ENCODE measurements around the gene PPP2R2C.

Gene PPP2R2C

DNA sequence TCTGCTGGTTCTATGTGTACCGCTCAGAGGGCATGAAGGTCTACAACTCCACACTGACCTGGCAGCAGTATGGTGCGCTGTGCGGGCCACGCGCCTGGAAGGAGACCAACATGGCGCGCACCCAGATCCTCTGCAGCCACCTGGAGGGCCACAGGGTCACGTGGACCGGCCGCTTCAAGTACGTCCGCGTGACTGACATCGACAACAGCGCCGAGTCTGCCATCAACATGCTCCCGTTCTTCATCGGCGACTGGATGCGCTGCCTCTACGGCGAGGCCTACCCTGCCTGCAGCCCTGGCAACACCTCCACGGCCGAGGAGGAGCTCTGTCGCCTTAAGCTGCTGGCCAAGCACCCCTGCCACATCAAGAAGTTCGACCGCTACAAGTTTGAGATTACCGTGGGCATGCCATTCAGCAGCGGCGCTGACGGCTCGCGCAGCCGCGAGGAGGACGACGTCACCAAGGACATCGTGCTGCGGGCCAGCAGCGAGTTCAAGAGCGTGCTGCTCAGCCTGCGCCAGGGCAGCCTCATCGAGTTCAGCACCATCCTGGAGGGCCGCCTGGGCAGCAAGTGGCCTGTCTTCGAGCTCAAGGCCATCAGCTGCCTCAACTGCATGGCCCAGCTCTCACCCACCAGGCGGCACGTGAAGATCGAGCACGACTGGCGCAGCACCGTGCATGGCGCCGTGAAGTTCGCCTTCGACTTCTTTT, 170.5 kb downstream of the PPP2R2C start:
- Histone ChIP-seq H3K9ac (ENCODE audit: low read depth in 1 of 2, low read length in 2 of 2) (no peak overlapping the region), H3K4me1 (ENCODE audit: control insufficient read depth in 1 of 2, insufficient read depth in 2 of 2, low read length in 2 of 2) (no peaks in the 10 kb centered on the region), H3K27me3 (ENCODE audit: control insufficient read depth in 1 of 2, insufficient read depth in 2 of 2, low read length in 2 of 2) (no peaks in the 10 kb centered on the region), H3K27ac (ENCODE audit: low read depth, low read length) (no peak overlapping the region), H3K9me3 (ENCODE audit: control insufficient read depth in 1 of 2, low read length in 2 of 2) (no peaks in the 10 kb centered on the region), H3K4me3 (ENCODE audit: low read depth in 1 of 2, low read length in 2 of 2) (no peak overlapping the region), H3K36me3 (ENCODE audit: control insufficient read depth in 1 of 2, insufficient read depth in 2 of 2, low read length in 2 of 2) (peaks cover 22 to 52% of the 10 kb centered on the region in 2 donors)

DNA sequence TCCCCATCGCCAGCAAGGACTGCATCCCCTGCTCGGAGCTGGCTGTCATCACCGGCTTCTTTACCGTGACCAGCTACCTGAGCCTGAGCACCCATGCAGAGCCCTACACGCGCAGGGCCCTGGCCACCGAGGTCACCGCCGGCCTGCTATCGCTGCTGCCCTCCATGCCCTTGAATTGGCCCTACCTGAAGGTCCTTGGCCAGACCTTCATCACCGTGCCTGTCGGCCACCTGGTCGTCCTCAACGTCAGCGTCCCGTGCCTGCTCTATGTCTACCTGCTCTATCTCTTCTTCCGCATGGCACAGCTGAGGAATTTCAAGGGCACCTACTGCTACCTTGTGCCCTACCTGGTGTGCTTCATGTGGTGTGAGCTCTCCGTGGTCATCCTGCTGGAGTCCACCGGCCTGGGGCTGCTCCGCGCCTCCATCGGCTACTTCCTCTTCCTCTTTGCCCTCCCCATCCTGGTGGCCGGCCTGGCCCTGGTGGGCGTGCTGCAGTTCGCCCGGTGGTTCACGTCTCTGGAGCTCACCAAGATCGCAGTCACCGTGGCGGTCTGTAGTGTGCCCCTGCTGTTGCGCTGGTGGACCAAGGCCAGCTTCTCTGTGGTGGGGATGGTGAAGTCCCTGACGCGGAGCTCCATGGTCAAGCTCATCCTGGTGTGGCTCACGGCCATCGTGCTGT, 171.2 kb downstream of the PPP2R2C start:
- no peaks in the 10 kb centered on the region for H3K9me3 ChIP-seq (ENCODE audit: control insufficient read depth in 1 of 2, low read length in 2 of 2)
- H3K27ac ChIP-seq (ENCODE audit: low read depth, low read length) = no peak overlapping the region
- peaks cover 22 to 56% of the 10 kb centered on the region in 2 donors for H3K36me3 ChIP-seq (ENCODE audit: control insufficient read depth in 1 of 2, insufficient read depth in 2 of 2, low read length in 2 of 2)
- no peak overlapping the region for H3K4me3 ChIP-seq (ENCODE audit: low read depth in 1 of 2, low read length in 2 of 2)
- no peaks in the 10 kb centered on the region for H3K4me1 ChIP-seq (ENCODE audit: control insufficient read depth in 1 of 2, insufficient read depth in 2 of 2, low read length in 2 of 2)
- H3K9ac ChIP-seq (ENCODE audit: low read depth in 1 of 2, low read length in 2 of 2) = no peak overlapping the region
- no peaks in the 10 kb centered on the region for H3K27me3 ChIP-seq (ENCODE audit: control insufficient read depth in 1 of 2, insufficient read depth in 2 of 2, low read length in 2 of 2)

DNA sequence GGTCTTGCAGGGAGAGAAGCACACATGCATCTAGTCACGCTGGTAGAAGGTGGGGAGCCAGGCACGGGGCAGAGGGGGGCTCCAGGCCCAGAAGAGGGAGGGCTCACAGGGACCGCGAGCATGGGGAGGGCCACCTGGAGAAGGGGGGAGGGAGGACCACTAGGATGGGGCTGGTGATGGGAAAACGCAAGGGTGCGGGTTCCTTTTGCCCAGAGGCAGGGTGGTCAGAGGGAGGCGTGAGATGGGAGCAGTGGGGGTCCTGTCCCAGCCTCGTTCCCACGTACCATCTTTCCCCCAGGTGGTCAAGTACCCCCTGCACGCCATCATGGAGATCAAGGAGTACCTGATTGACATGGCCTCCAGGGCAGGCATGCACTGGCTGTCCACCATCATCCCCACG, 172.1 kb downstream of the PPP2R2C start:
- H3K9me3 ChIP-seq (ENCODE audit: control insufficient read depth in 1 of 2, low read length in 2 of 2) = no peaks in the 10 kb centered on the region
- no peaks in the 10 kb centered on the region for H3K4me1 ChIP-seq (ENCODE audit: control insufficient read depth in 1 of 2, insufficient read depth in 2 of 2, low read length in 2 of 2)
- H3K4me3 ChIP-seq (ENCODE audit: low read depth in 1 of 2, low read length in 2 of 2) = no peak overlapping the region
- no peaks in the 10 kb centered on the region for H3K27me3 ChIP-seq (ENCODE audit: control insufficient read depth in 1 of 2, insufficient read depth in 2 of 2, low read length in 2 of 2)
- no peak overlapping the region for H3K9ac ChIP-seq (ENCODE audit: low read depth in 1 of 2, low read length in 2 of 2)
- peaks cover 25 to 64% of the 10 kb centered on the region in 2 donors for H3K36me3 ChIP-seq (ENCODE audit: control insufficient read depth in 1 of 2, insufficient read depth in 2 of 2, low read length in 2 of 2)
- H3K27ac ChIP-seq (ENCODE audit: low read depth, low read length) = no peak overlapping the region

DNA sequence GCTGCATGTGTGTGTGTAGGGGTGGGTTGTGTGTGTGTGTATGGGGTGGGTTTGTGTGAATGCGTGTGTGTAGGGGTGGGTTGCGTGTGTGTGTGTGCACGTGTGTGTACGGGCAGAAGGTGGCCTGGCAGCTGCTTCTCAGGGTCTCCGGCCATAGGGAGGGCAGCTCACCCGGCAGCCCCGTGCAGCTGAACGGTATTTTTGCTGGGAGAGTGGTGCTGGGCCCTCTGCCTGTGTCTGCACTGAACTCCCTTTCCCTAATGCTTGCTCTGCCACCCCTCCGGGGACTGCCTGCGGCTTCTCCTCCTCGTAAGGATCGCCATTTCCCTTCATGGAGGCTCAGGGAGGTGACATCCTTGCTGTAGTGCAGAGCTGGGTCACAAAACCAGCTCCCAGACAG, 172.5 kb downstream of the PPP2R2C start:
- Histone ChIP-seq H3K9ac (ENCODE audit: low read depth in 1 of 2, low read length in 2 of 2) (no peak overlapping the region), H3K27ac (ENCODE audit: low read depth, low read length) (no peak overlapping the region), H3K36me3 (ENCODE audit: control insufficient read depth in 1 of 2, insufficient read depth in 2 of 2, low read length in 2 of 2) (peaks cover 25 to 69% of the 10 kb centered on the region in 2 donors), H3K4me1 (ENCODE audit: control insufficient read depth in 1 of 2, insufficient read depth in 2 of 2, low read length in 2 of 2) (no peaks in the 10 kb centered on the region), H3K9me3 (ENCODE audit: control insufficient read depth in 1 of 2, low read length in 2 of 2) (no peaks in the 10 kb centered on the region), H3K27me3 (ENCODE audit: control insufficient read depth in 1 of 2, insufficient read depth in 2 of 2, low read length in 2 of 2) (no peaks in the 10 kb centered on the region), H3K4me3 (ENCODE audit: low read depth in 1 of 2, low read length in 2 of 2) (no peak overlapping the region)

DNA sequence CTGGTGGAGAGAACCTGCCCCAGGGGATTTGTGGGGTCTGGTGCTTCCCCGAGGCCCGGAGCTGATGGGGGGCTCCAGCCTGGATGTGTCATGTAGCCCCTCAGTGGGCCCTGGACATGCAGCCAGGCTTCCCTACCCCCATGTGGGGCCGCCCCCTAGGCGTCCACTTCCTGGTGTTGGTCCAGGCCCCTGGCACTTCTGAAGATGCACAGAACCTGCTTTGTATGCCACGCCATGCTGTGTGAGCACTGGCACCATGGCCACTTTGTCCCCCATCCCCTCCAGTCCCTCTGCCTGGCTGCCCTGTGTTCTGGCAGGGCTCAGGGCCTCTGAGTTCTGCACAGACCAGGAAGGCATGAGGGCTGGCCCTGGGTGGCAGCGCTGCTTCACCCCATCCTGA, 173.6 kb downstream of the PPP2R2C start:
- H3K4me1 ChIP-seq (ENCODE audit: control insufficient read depth in 1 of 2, insufficient read depth in 2 of 2, low read length in 2 of 2) = no peaks in the 10 kb centered on the region
- H3K4me3 ChIP-seq (ENCODE audit: low read depth in 1 of 2, low read length in 2 of 2) = no peak overlapping the region
- H3K9ac ChIP-seq (ENCODE audit: low read depth in 1 of 2, low read length in 2 of 2) = no peak overlapping the region
- H3K36me3 ChIP-seq (ENCODE audit: control insufficient read depth in 1 of 2, insufficient read depth in 2 of 2, low read length in 2 of 2) = peaks cover 25 to 71% of the 10 kb centered on the region in 2 donors
- H3K27me3 ChIP-seq (ENCODE audit: control insufficient read depth in 1 of 2, insufficient read depth in 2 of 2, low read length in 2 of 2) = no peaks in the 10 kb centered on the region
- H3K27ac ChIP-seq (ENCODE audit: low read depth, low read length) = peak overlapping the region; percentile 52
- no peaks in the 10 kb centered on the region for H3K9me3 ChIP-seq (ENCODE audit: control insufficient read depth in 1 of 2, low read length in 2 of 2)

DNA sequence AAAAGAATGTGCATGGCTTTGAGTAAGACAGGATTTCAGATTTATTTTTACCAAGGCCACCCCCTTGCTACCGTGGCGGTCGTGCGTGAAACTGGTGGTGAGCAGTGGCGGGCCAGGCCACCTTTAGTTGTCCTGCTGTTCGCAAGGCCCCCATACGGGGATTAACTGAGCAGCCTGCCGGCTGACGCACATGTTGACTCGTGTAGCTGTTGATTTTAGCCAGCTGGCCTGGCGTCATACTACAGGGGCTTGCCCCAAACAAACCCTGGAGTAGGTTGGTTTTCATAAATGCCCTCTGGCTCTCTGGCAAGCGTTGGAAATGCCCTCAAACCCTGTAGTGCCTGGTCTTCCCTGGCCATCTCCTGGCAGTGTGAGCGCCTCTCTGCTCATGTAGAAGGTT, 174.4 kb downstream of the PPP2R2C start:
- Histone ChIP-seq H3K9ac (ENCODE audit: low read depth in 1 of 2, low read length in 2 of 2) (no peak overlapping the region), H3K4me3 (ENCODE audit: low read depth in 1 of 2, low read length in 2 of 2) (no peak overlapping the region), H3K27ac (ENCODE audit: low read depth, low read length) (no peak overlapping the region), H3K4me1 (ENCODE audit: control insufficient read depth in 1 of 2, insufficient read depth in 2 of 2, low read length in 2 of 2) (no peaks in the 10 kb centered on the region), H3K27me3 (ENCODE audit: control insufficient read depth in 1 of 2, insufficient read depth in 2 of 2, low read length in 2 of 2) (no peaks in the 10 kb centered on the region), H3K36me3 (ENCODE audit: control insufficient read depth in 1 of 2, insufficient read depth in 2 of 2, low read length in 2 of 2) (peaks cover 21 to 71% of the 10 kb centered on the region in 2 donors), H3K9me3 (ENCODE audit: control insufficient read depth in 1 of 2, low read length in 2 of 2) (no peaks in the 10 kb centered on the region)

DNA sequence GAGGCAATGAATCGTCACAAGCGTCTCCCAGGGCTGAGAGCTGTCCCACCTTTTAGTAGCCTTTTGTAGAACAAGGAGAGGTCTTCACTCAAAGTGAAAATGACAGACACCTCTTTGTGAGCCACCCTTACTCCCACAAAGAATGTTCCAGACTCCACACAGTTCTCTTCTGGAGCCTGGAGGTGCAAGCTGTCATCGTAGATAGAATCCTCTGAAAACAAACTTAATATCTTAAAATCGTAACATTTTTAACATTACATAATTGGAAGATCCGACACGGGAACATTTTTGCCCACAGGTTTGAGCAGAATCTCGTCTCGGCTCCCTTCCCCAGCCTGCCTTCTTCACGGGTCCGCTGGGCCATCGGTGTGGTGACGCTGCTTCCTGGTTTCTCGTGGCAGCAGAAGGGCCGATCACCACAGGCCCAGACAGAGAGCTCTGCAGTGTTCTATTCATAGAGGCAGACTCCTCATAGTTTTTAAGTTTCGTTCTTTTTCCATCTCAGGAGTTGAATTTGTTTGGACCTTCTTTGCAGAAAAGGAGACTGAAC, 175.1 kb downstream of the PPP2R2C start:
- Histone ChIP-seq H3K27ac (ENCODE audit: low read depth, low read length) (no peak overlapping the region), H3K27me3 (ENCODE audit: control insufficient read depth in 1 of 2, insufficient read depth in 2 of 2, low read length in 2 of 2) (no peaks in the 10 kb centered on the region)

DNA sequence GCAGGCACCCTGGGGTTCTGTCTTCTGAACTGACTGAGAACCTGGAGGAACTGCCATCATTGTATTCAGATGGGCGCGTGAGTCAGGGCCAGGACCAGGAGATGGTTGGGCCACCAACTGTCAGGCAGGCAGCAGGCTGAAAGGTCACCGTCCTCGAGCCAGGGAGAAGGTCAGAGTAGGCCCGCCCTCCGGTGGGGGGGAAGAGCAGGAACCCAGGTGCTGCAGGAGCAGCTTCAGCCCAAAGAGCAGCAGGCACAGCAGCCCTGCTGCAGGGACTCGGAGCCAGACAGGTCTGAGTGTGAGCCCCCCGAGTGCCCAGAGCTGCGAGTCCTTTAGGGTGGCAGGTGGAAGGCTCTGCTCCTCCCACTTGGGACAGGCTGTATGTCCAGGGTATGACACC, 176.4 kb downstream of the PPP2R2C start:
- Histone ChIP-seq H3K9me3 (ENCODE audit: control insufficient read depth in 1 of 2, low read length in 2 of 2) (no peaks in the 10 kb centered on the region), H3K36me3 (ENCODE audit: control insufficient read depth in 1 of 2, insufficient read depth in 2 of 2, low read length in 2 of 2) (peaks cover 16 to 66% of the 10 kb centered on the region in 2 donors), H3K4me3 (ENCODE audit: low read depth in 1 of 2, low read length in 2 of 2) (no peak overlapping the region), H3K27ac (ENCODE audit: low read depth, low read length) (no peak overlapping the region), H3K9ac (ENCODE audit: low read depth in 1 of 2, low read length in 2 of 2) (no peak overlapping the region), H3K4me1 (ENCODE audit: control insufficient read depth in 1 of 2, insufficient read depth in 2 of 2, low read length in 2 of 2) (no peaks in the 10 kb centered on the region), H3K27me3 (ENCODE audit: control insufficient read depth in 1 of 2, insufficient read depth in 2 of 2, low read length in 2 of 2) (no peaks in the 10 kb centered on the region)

More for the DNA sequence above, 175.1 kb downstream of the PPP2R2C start:
- H3K9me3 ChIP-seq (ENCODE audit: control insufficient read depth in 1 of 2, low read length in 2 of 2) = no peaks in the 10 kb centered on the region
- H3K4me3 ChIP-seq (ENCODE audit: low read depth in 1 of 2, low read length in 2 of 2) = no peak overlapping the region
- H3K36me3 ChIP-seq (ENCODE audit: control insufficient read depth in 1 of 2, insufficient read depth in 2 of 2, low read length in 2 of 2) = peaks cover 18 to 69% of the 10 kb centered on the region in 2 donors
- no peak overlapping the region for H3K9ac ChIP-seq (ENCODE audit: low read depth in 1 of 2, low read length in 2 of 2)
- no peaks in the 10 kb centered on the region for H3K4me1 ChIP-seq (ENCODE audit: control insufficient read depth in 1 of 2, insufficient read depth in 2 of 2, low read length in 2 of 2)

DNA sequence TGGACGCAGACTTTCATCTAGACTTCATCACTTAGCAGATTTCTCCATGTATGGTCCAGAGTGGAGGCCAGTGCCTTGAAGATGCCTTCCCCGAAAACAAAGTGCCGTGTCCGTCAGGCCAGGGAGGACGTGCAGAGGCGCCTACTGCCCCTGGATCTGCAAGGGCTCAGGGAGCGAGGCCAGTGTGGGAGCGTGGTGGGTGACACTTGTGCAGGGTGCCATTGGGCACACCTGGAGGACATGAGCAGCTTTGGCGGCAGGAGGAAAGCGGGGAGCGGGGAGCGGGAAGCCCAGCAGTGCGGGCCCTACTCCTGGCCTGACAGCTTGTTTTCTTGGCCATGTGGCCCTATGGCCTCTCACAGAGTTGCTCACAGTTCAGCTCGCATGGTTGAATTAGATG, 176.9 kb downstream of the PPP2R2C start:
- H3K9me3 ChIP-seq (ENCODE audit: control insufficient read depth in 1 of 2, low read length in 2 of 2) = no peaks in the 10 kb centered on the region
- H3K27me3 ChIP-seq (ENCODE audit: control insufficient read depth in 1 of 2, insufficient read depth in 2 of 2, low read length in 2 of 2) = no peaks in the 10 kb centered on the region
- no peak overlapping the region for H3K27ac ChIP-seq (ENCODE audit: low read depth, low read length)
- no peak overlapping the region for H3K4me3 ChIP-seq (ENCODE audit: low read depth in 1 of 2, low read length in 2 of 2)
- peaks cover 12 to 66% of the 10 kb centered on the region in 2 donors for H3K36me3 ChIP-seq (ENCODE audit: control insufficient read depth in 1 of 2, insufficient read depth in 2 of 2, low read length in 2 of 2)
- H3K4me1 ChIP-seq (ENCODE audit: control insufficient read depth in 1 of 2, insufficient read depth in 2 of 2, low read length in 2 of 2) = no peaks in the 10 kb centered on the region
- no peak overlapping the region for H3K9ac ChIP-seq (ENCODE audit: low read depth in 1 of 2, low read length in 2 of 2)

DNA sequence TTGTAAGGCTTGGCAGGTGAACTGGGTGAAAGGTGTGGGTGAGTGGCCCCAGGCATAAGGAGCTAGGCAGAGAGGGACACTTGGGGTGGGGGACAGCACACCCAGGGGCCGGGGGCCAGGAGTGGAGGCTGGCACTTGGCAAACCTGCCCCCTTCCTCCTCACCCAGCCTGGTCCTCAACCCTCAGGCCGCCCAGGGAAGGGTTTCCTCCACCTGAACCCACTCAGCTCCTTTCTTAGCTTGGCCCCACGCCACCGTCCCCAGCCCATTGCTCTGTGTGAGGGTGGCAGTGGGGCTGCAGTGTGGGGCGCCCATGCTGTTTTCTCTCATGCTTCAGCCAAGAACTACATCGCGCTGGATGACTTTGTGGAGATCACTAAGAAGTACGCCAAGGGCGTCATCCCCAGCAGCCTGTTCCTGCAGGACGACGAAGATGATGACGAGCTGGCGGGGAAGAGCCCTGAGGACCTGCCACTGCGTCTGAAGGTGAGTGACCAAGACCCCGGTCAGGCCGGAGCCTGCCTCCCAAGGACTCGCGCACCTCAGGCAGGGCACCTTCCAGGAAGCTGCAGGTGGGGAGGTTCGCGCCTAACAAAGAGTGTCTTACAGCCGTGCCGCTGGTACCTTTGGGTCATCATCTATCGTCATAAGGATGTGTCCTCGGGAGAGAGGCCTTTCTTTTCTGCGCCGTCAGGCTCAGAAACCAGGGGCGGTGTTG, 177.6 kb downstream of the PPP2R2C start:
- Histone ChIP-seq H3K9ac (ENCODE audit: low read depth in 1 of 2, low read length in 2 of 2) (no peak overlapping the region), H3K27me3 (ENCODE audit: control insufficient read depth in 1 of 2, insufficient read depth in 2 of 2, low read length in 2 of 2) (no peaks in the 10 kb centered on the region), H3K4me3 (ENCODE audit: low read depth in 1 of 2, low read length in 2 of 2) (no peak overlapping the region), H3K27ac (ENCODE audit: low read depth, low read length) (no peak overlapping the region), H3K4me1 (ENCODE audit: control insufficient read depth in 1 of 2, insufficient read depth in 2 of 2, low read length in 2 of 2) (no peaks in the 10 kb centered on the region), H3K36me3 (ENCODE audit: control insufficient read depth in 1 of 2, insufficient read depth in 2 of 2, low read length in 2 of 2) (peaks cover 11 to 66% of the 10 kb centered on the region in 2 donors), H3K9me3 (ENCODE audit: control insufficient read depth in 1 of 2, low read length in 2 of 2) (no peaks in the 10 kb centered on the region)
